HUDEP-2 (cell line): Measurements from ENCODE around the gene ASB13.
A peak's percentile ranks its signal among the peaks of the same experiment; 100 is the strongest.

ENCODE experiments used
- DNase-seq, 76 experiments: peaks; one replicate each; lab custom pipeline; 2025; ENCODE audit not compliant: unreplicated experiment in 76 of 76; lab: John Stamatoyannopoulos, UW

The ASB13 gene

GRCh38 chr10:5609952-5610616, 56.3 kb downstream of the ASB13 start:
- DNase-seq, result no peak

GRCh38 chr10:5608608-5609220, 57.7 kb downstream of the ASB13 start:
- DNase-seq, result no peak

GRCh38 chr10:5607594-5607993, 58.8 kb downstream of the ASB13 start:
- no peak for DNase-seq

- DNase-seq, result no peak
These were observed 59.5 kb downstream of the ASB13 start for GRCh38 chr10:5606864-5607263.

GRCh38 chr10:5606321-5606720, 60.1 kb downstream of the ASB13 start:
- no peak for DNase-seq

- no peak for DNase-seq
These were observed 61.4 kb downstream of the ASB13 start for GRCh38 chr10:5604961-5605360.

GRCh38 chr10:5604236-5604925, 62.0 kb downstream of the ASB13 start:
- no peak for DNase-seq

GRCh38 chr10:5603848-5604170, 62.6 kb downstream of the ASB13 start:
- no peak for DNase-seq

- no peak for DNase-seq
These were observed 63.1 kb downstream of the ASB13 start for GRCh38 chr10:5603091-5603847.

- DNase-seq, result no peak
These were observed 64.4 kb downstream of the ASB13 start for GRCh38 chr10:5601826-5602495.

- no peak for DNase-seq
These were observed 65.5 kb downstream of the ASB13 start for GRCh38 chr10:5600908-5601307.

GRCh38 chr10:5599613-5600520, 66.5 kb downstream of the ASB13 start:
- DNase-seq, result no peak

- DNase-seq, result no peak
These were observed 68.2 kb downstream of the ASB13 start for GRCh38 chr10:5598085-5598690.

GRCh38 chr10:5596611-5597341, 69.6 kb downstream of the ASB13 start:
- no peak for DNase-seq

GRCh38 chr10:5595994-5596471, 70.4 kb downstream of the ASB13 start:
- peak in 1 of 76 experiments; percentile 2 for DNase-seq

GRCh38 chr10:5595591-5595990, 70.8 kb downstream of the ASB13 start:
- no peak for DNase-seq

- DNase-seq, result no peak
These were observed 71.3 kb downstream of the ASB13 start for GRCh38 chr10:5595095-5595494.

- no peak for DNase-seq
These were observed 71.9 kb downstream of the ASB13 start for GRCh38 chr10:5594271-5595049.
